Mesothelial cell of epicardium (in vitro differentiated cells): Measurements from ENCODE around the gene SNRK. TPM values are rescaled to one million over a fixed set of nuclear protein-coding genes. Genes with fewer than 3 reads are reported as not detected.

Experiments used
- DNase-seq, 2 experiments: peaks; one replicate each; pipeline ENCODE4 v3.0.0; 2021; ENCODE audit warnings: low spot score in 2 of 2; ENCODE audit not compliant: unreplicated experiment in 2 of 2
- H3K27ac Mint-ChIP-seq: 2 replicates; pipeline ENCODE4 v1.8.0; 2021; ENCODE audit warnings: mixed read lengths
- H3K27me3 Mint-ChIP-seq: 2 replicates; pipeline ENCODE4 v1.8.0; 2021; ENCODE audit warnings: low read depth, mixed read lengths
- H3K36me3 Mint-ChIP-seq: 2 replicates; pipeline ENCODE4 v1.8.0; 2021; ENCODE audit warnings: mixed read lengths
- H3K4me1 Mint-ChIP-seq: 2 replicates; pipeline ENCODE4 v1.8.0; 2021; ENCODE audit warnings: mixed read lengths
- H3K4me3 Mint-ChIP-seq: 2 replicates; pipeline ENCODE4 v1.8.0; 2021; ENCODE audit warnings: mild to moderate bottlenecking, moderate library complexity, mixed read lengths
- H3K9me3 Mint-ChIP-seq: 2 replicates; pipeline ENCODE4 v1.8.0; 2021; ENCODE audit warnings: mixed read lengths
- total RNA-seq: library from RNA; stranded (reverse); gene quantifications from 3 replicates; pipeline ENCODE4 v1.2.1, GENCODE V29; 2021
- TF ChIP-seq, protein P1 (sequence below): fragments of 200-600 bp; sonication (generic); IDR thresholded peaks from one replicate; pipeline ENCODE4 v1.5.0; 2021; ENCODE audit warnings: antibody characterized with exemption; ENCODE audit not compliant: unreplicated experiment

The SNRK gene
- total RNA-seq, 1 donor from 2014 or later: 19.3 TPM

DNA sequence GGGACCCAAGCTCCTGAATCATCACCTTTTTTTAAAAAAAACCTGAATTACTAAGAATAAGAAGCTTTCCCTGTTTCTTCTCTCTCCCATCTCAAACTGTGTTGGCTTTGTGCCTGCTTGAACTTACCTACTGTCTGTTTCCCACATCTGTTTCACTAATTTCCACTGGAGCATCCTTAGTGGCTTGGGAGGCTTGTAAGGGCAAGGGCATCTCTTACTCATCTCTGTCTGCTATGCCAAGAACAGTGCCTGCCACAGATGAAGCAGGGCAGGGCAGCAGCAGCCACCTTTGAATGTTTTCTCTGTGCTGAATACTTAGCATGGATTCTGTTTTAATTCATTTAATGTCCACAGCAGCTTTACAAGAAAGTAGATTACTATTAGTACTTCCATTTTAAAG, 42.3 kb downstream of the SNRK start:
- H3K9me3 Mint-ChIP-seq: no peaks in the 10 kb centered on the region
- no peak overlapping the region for H3K4me3 Mint-ChIP-seq
- H3K27me3 Mint-ChIP-seq: no peaks in the 10 kb centered on the region
- peaks cover 28% of the 10 kb centered on the region for H3K4me1 Mint-ChIP-seq
- H3K27ac Mint-ChIP-seq: no peak overlapping the region
- H3K36me3 Mint-ChIP-seq: peaks cover 15% of the 10 kb centered on the region
- no peak for DNase-seq
- TF ChIP-seq, protein P1, sequence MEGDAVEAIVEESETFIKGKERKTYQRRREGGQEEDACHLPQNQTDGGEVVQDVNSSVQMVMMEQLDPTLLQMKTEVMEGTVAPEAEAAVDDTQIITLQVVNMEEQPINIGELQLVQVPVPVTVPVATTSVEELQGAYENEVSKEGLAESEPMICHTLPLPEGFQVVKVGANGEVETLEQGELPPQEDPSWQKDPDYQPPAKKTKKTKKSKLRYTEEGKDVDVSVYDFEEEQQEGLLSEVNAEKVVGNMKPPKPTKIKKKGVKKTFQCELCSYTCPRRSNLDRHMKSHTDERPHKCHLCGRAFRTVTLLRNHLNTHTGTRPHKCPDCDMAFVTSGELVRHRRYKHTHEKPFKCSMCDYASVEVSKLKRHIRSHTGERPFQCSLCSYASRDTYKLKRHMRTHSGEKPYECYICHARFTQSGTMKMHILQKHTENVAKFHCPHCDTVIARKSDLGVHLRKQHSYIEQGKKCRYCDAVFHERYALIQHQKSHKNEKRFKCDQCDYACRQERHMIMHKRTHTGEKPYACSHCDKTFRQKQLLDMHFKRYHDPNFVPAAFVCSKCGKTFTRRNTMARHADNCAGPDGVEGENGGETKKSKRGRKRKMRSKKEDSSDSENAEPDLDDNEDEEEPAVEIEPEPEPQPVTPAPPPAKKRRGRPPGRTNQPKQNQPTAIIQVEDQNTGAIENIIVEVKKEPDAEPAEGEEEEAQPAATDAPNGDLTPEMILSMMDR: no peak

DNA sequence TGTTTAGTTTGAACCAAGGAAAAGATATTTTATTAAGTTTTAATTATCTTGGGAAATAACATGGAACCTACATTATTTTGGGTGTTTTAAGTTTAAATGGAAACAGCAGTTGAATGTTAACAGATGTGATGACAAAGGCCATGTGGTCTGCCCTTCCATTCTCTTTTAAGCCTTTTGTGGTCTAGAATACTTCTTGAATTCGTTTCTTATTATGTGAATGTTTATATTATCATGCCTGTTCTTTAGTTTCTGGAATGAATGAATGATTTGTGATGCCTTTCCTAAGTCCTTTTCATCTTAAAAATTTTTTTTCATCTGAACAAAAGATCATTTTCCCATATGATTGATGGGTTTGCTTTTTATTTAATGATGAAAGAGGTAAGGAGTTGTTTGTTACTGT, 44.6 kb downstream of the SNRK start:
- H3K4me1 Mint-ChIP-seq: peaks cover 17% of the 10 kb centered on the region
- peaks cover 11% of the 10 kb centered on the region for H3K9me3 Mint-ChIP-seq
- peaks cover 27% of the 10 kb centered on the region for H3K36me3 Mint-ChIP-seq
- no peak overlapping the region for H3K4me3 Mint-ChIP-seq
- TF ChIP-seq, protein P1: no peak
- no peak for DNase-seq
- H3K27me3 Mint-ChIP-seq: no peaks in the 10 kb centered on the region
- H3K27ac Mint-ChIP-seq: no peak overlapping the region

DNA sequence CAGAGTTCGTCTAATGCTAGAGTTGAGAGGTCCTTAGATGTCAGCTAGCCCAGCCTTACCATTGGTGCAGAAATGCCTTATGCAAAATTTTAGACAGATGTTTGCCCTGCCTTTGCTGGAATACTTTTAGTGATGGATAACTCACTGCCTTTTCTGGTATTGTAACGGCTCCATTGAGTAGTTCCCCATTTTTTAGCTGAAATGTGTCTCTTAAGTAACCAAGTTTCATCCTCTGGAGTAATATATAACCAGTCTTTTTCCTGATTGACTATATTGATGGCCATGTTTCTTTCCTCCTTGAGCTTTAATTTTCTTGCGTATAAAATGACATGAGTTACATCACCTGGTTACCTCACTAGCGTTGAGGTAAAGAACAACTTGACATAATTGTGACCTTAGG, 45.0 kb downstream of the SNRK start:
- TF ChIP-seq, protein P1: no peak
- H3K4me1 Mint-ChIP-seq: peaks cover 13% of the 10 kb centered on the region
- H3K4me3 Mint-ChIP-seq: no peak overlapping the region
- no peaks in the 10 kb centered on the region for H3K27me3 Mint-ChIP-seq
- peaks cover 31% of the 10 kb centered on the region for H3K36me3 Mint-ChIP-seq
- peaks cover 14% of the 10 kb centered on the region for H3K9me3 Mint-ChIP-seq
- no peak overlapping the region for H3K27ac Mint-ChIP-seq
- no peak for DNase-seq

DNA sequence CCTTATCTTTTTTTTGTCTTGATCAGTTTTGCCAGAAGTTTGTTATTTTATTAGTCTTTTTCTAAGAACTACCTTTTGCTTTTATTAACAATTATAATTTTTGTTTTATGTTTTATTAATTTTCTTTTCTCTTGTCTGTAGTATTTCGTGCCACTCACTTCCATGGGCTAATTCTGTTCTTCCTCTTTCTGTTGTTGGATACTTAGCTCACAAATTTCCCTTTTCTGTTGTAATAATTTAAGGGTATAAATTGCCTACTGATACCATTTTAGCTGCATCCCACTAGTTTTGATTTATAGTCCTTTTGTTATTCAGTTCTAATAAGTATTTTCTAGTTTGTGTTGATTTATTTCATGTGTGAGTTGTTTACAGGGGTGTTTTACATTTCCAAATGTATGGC, 48.6 kb downstream of the SNRK start:
- H3K27me3 Mint-ChIP-seq: no peaks in the 10 kb centered on the region
- peaks cover 33% of the 10 kb centered on the region for H3K9me3 Mint-ChIP-seq
- H3K36me3 Mint-ChIP-seq: peaks cover 59% of the 10 kb centered on the region
- no peaks in the 10 kb centered on the region for H3K4me1 Mint-ChIP-seq
- H3K27ac Mint-ChIP-seq: no peak overlapping the region
- TF ChIP-seq, protein P1: no peak
- DNase-seq: no peak
- H3K4me3 Mint-ChIP-seq: no peak overlapping the region

DNA sequence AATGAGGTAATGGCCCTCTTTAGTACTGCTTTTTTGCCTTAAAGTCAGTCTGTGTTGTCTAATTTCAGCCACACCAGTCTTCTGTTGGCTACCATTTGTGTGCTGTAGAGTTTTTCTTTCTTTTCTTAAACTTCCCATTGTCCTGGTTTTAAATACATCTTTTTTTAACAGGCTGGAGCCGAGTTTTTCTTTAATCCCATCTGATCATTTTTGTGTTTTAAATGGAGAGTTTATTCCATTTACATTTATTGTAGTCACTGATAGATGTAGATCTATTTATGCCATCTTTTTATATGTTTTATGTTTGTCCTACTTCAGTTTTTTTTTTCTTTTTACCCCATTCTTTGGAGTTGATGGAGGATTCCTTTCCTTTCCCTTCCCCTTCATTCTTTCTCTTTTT, 49.5 kb downstream of the SNRK start:
- H3K4me1 Mint-ChIP-seq: no peaks in the 10 kb centered on the region
- TF ChIP-seq, protein P1: no peak
- H3K27ac Mint-ChIP-seq: no peak overlapping the region
- peaks cover 67% of the 10 kb centered on the region for H3K36me3 Mint-ChIP-seq
- no peaks in the 10 kb centered on the region for H3K27me3 Mint-ChIP-seq
- no peak for DNase-seq
- no peak overlapping the region for H3K4me3 Mint-ChIP-seq
- peaks cover 37% of the 10 kb centered on the region for H3K9me3 Mint-ChIP-seq

DNA sequence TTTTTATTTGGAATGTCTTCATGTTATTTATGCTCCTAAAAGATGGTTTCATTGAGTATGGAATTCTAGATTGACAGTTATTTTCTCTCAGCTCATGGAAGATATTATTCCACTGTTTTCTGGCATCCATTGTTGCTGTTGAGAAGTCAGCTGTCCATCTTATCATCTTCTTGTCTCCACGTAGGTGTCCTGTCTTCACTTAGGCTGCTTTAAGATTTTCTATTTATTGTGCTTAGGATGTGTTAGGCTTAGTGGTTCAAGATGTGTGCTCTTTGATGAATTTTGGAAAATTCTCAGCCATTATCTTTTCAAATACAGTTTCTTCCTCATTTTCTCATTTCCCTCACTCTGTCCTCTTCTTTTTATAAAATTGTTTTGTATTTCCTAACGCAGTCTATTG, 52.0 kb downstream of the SNRK start:
- Mint-ChIP-seq H3K4me3 (no peak overlapping the region), H3K4me1 (no peaks in the 10 kb centered on the region), H3K9me3 (peaks cover 37% of the 10 kb centered on the region), H3K36me3 (peaks cover 67% of the 10 kb centered on the region), H3K27ac (no peak overlapping the region), H3K27me3 (no peaks in the 10 kb centered on the region)
- DNase-seq: no peak
- TF ChIP-seq, protein P1: no peak
